Gastrocnemius medialis (tissue), 4 donors: Measurements from ENCODE around the gene TMEM14B.

Experiments
- CTCF ChIP-seq, 5 experiments: fragments of 450-650 bp in 3 of 5; fragments of 200-600 bp in 2 of 5; sonication (generic) in 2 of 5; IDR thresholded peaks in 4 of 5; conservative IDR thresholded peaks in 1 of 5; 1 replicate in 4 of 5; 2 replicates in 1 of 5; pipeline ENCODE4 v1.5.1; 2016 to 2019; ENCODE audit warnings: antibody characterized with exemption in 5 of 5, mild to moderate bottlenecking in 3 of 5, moderate library complexity in 3 of 5
- POLR2A ChIP-seq, 2 donors: fragments of 450-650 bp; IDR thresholded peaks; one replicate each; pipeline ENCODE4 v1.6.1; 2017; ENCODE audit warnings: antibody characterized with exemption in 2 of 2, mild to moderate bottlenecking in 2 of 2, moderate library complexity in 2 of 2

GRCh38 chr6:10793035-10793434, 45.4 kb downstream of the TMEM14B start:
- TF ChIP-seq CTCF (IDR thresholded peaks at IDR 0.05 in 4 of 5, conservative IDR thresholded peaks at IDR 0.05 in 1 of 5) (no peak), POLR2A (IDR thresholded peaks at IDR 0.05) (no peak)
